CD4-positive, alpha-beta T cell (primary cell): ENCODE measurements around the gene TMPRSS9. TPM values are rescaled to one million over a fixed set of nuclear protein-coding genes. Genes with fewer than 3 reads are reported as not detected.

Source experiments
- ATAC-seq: fragments of 200-7000 bp; cut with Tn5 transposase; one replicate; pipeline ENCODE4 v1.10.0; 2022; ENCODE audit warnings: mild to moderate bottlenecking; ENCODE audit not compliant: poor library complexity
- CTCF ChIA-PET: fragments of 350-600 bp; sonication (Branson Sonifier 250); formaldehyde crosslinking; loops from one replicate; lab custom pipeline; 2021; ENCODE audit warnings: antibody characterized with exemption, inconsistent platforms; lab: Charles Lee
- POLR2A ChIA-PET: fragments of 350-600 bp; sonication (Branson Sonifier 250); formaldehyde crosslinking; loops from one replicate; lab custom pipeline; 2021; ENCODE audit warnings: antibody characterized with exemption, inconsistent platforms; lab: Charles Lee
- DNase-seq, 14 experiments: peaks; one replicate each; pipeline ENCODE4 v3.0.0-alpha.2; 2013 to 2020; ENCODE audit warnings: mixed read lengths in 2 of 14
- H3K27ac ChIP-seq, 2 donors: one replicate each; pipeline versions ENCODE4 v1.5.1 to v1.7.0; 2013; ENCODE audit warnings: low read length in 2 of 2, low read depth in 1 of 2, mild to moderate bottlenecking in 1 of 2
- H3K27me3 ChIP-seq, 2 experiments: 1 replicate in 1 of 2; 2 replicates in 1 of 2; pipeline versions ENCODE4 v1.6.1 to v1.7.0; 2013; ENCODE audit warnings: low read length in 2 of 2, control low read depth in 1 of 2, mild to moderate bottlenecking in 1 of 2, moderate library complexity in 1 of 2; ENCODE audit not compliant: insufficient read depth in 2 of 2, control insufficient read depth in 1 of 2
- H3K36me3 ChIP-seq: one replicate; pipeline ENCODE4 v1.6.1; 2013; ENCODE audit warnings: low read length, control low read depth; ENCODE audit not compliant: insufficient read depth
- H3K4me1 ChIP-seq: one replicate; pipeline ENCODE4 v1.6.1; 2013; ENCODE audit warnings: low read length, control low read depth; ENCODE audit not compliant: insufficient read depth
- H3K4me3 ChIP-seq: one replicate; pipeline ENCODE4 v1.5.1; 2013; ENCODE audit warnings: mild to moderate bottlenecking, low read length, moderate library complexity
- H3K9me3 ChIP-seq, 2 experiments: 1 replicate in 1 of 2; 2 replicates in 1 of 2; pipeline versions ENCODE4 v1.6.1 to v1.7.0; 2013; ENCODE audit warnings: low read length in 2 of 2, mild to moderate bottlenecking in 2 of 2, control low read depth in 1 of 2, moderate library complexity in 1 of 2; ENCODE audit not compliant: control insufficient read depth in 1 of 2, insufficient read depth in 1 of 2
- H3K27ac Mint-ChIP-seq: one replicate; pipeline ENCODE4 v1.8.0; 2020; ENCODE audit warnings: mixed read lengths
- H3K27me3 Mint-ChIP-seq: one replicate; pipeline ENCODE4 v1.8.0; 2021; ENCODE audit warnings: mixed read lengths
- H3K36me3 Mint-ChIP-seq: one replicate; pipeline ENCODE4 v1.8.0; 2021; ENCODE audit warnings: low read depth, mixed read lengths
- H3K4me1 Mint-ChIP-seq: one replicate; pipeline ENCODE4 v1.8.0; 2021; ENCODE audit warnings: low read depth, mixed read lengths
- H3K4me3 Mint-ChIP-seq: one replicate; pipeline ENCODE4 v1.8.0; 2020; ENCODE audit warnings: mild to moderate bottlenecking, mixed read lengths
- H3K9me3 Mint-ChIP-seq: one replicate; pipeline ENCODE4 v1.8.0; 2020; ENCODE audit warnings: mixed read lengths
- intact Hi-C, 2 experiments: fragments of 100-400 bp; cut with DNase I in 1 of 2; cut with micrococcal nuclease in 1 of 2; formaldehyde crosslinking; loops; one replicate each; pipeline versions ENCODE4 v1.15.1 to v1.9.0; 2023 to 2025; cut with DNase I, micrococcal nuclease
- total RNA-seq, 174 experiments: library from RNA in 2 of 174; stranded (reverse) in 2 of 174; gene quantifications; one replicate each; pipeline ENCODE4 v1.2.3 and lab custom pipeline; 2021 to 2026
- TF ChIP-seq, protein P1 (sequence below): fragments of 200-600 bp; IDR thresholded peaks from one replicate; pipeline ENCODE4 v1.8.0; 2022; ENCODE audit warnings: antibody characterized with exemption, mild to moderate bottlenecking

TMPRSS9 gene
- total RNA-seq, 2 experiments from 2014 or later = not detected

DNA sequence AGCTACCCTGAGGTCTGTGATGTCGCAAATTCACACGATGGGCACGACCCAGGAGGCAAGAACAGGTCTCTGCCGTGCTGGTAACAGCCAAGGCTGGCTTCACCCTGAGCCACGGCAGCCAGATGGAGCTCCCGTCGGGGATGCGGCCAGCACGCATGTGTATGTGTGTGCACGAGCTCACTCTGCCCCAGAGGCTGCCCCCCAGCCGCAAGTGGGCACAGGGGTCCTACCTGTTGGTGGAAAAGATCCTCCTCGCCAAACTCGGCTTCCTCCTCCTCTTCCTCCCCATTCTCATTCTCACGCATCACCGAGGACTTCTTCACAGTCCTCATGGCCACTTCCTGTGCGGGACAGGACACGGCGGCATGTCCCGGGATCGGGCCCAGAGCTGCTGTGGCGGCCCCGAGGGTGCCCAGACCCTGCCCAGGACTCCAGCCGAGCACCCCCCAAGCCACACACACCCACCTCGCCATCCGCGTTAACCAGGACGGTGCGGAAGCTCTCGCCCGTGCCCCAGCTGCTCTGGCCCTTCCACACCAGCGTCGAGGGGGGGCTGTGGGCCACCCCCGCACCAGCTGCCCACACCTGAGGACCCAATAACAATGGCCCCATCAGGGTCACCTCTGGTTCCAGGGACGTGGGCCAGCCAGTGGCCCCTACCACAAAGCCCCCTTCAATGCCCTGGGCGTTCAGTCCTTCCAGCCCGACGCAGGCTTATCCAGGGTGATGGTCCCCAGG lies 71.4 kb downstream of the TMPRSS9 start:
- no peaks in the 10 kb centered on the region for H3K27me3 Mint-ChIP-seq
- ATAC-seq = no peak
- peak in 1 of 14 experiments; percentile 32 for DNase-seq
- H3K36me3 Mint-ChIP-seq = peaks cover 19% of the 10 kb centered on the region
- H3K9me3 Mint-ChIP-seq = no peaks in the 10 kb centered on the region
- ChIA-PET POLR2A (no interaction called here), CTCF (no interaction called here)
- Histone ChIP-seq H3K27ac (no peak overlapping the region), H3K4me1 (peaks cover 16% of the 10 kb centered on the region), H3K9me3 (no peaks in the 10 kb centered on the region), H3K27me3 (no peaks in the 10 kb centered on the region), H3K36me3 (peaks cover 20% of the 10 kb centered on the region), H3K4me3 (no peak overlapping the region)
- H3K27ac Mint-ChIP-seq = no peak overlapping the region
- TF ChIP-seq, protein P1, sequence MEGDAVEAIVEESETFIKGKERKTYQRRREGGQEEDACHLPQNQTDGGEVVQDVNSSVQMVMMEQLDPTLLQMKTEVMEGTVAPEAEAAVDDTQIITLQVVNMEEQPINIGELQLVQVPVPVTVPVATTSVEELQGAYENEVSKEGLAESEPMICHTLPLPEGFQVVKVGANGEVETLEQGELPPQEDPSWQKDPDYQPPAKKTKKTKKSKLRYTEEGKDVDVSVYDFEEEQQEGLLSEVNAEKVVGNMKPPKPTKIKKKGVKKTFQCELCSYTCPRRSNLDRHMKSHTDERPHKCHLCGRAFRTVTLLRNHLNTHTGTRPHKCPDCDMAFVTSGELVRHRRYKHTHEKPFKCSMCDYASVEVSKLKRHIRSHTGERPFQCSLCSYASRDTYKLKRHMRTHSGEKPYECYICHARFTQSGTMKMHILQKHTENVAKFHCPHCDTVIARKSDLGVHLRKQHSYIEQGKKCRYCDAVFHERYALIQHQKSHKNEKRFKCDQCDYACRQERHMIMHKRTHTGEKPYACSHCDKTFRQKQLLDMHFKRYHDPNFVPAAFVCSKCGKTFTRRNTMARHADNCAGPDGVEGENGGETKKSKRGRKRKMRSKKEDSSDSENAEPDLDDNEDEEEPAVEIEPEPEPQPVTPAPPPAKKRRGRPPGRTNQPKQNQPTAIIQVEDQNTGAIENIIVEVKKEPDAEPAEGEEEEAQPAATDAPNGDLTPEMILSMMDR = no peak
- H3K4me1 Mint-ChIP-seq = peaks cover 12% of the 10 kb centered on the region
- intact Hi-C loops = no loop called here
- H3K4me3 Mint-ChIP-seq = no peak overlapping the region

DNA sequence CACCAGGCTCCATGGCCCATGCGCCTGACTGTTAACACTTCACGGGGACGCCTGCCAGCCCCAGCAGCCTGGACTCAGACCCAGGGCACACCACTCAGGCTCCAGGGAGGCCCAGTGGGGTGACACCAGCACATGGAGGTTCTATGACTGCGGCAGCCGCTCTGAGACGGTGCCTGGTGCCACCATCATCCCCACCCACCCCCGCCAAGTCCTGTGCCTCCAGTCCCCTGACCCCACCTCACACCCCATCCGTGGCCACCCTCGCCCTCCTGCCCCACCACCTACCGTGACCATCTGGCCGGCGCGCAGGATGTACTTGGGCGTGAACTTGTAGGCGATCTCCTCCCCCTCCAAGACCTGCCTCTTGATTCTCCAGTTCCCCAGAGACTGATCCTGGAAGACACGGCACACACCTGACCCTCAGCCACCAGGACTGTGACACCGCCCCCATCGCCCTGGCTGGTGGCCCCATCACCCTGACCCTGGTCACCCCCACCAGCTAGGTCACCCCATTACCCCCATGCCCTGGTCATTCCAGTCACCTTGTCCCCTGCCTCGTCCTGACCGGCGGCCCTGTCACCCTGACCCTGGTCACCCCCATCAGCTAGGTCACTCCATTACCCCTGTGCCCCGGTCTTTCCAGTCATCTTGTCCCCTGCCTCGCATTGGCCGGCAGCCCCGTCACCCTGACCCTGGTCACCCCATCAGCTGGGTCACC lies 72.2 kb downstream of the TMPRSS9 start:
- peaks cover 17% of the 10 kb centered on the region for H3K36me3 Mint-ChIP-seq
- H3K9me3 Mint-ChIP-seq = no peaks in the 10 kb centered on the region
- intact Hi-C loops = no loop called here
- peaks cover 23% of the 10 kb centered on the region for H3K36me3 ChIP-seq
- ATAC-seq (no peak), DNase-seq (peak in 1 of 14 experiments; percentile 24)
- no peak overlapping the region for H3K4me3 Mint-ChIP-seq
- peaks cover 8% of the 10 kb centered on the region for H3K4me1 Mint-ChIP-seq
- H3K27me3 Mint-ChIP-seq = no peaks in the 10 kb centered on the region
- POLR2A ChIA-PET = no interaction called here
- H3K4me1 ChIP-seq = peaks cover 8% of the 10 kb centered on the region
- no peak overlapping the region for H3K27ac ChIP-seq
- CTCF ChIA-PET = no interaction called here
- H3K27ac Mint-ChIP-seq = no peak overlapping the region
- no peaks in the 10 kb centered on the region for H3K9me3 ChIP-seq
- no peak overlapping the region for H3K4me3 ChIP-seq
- TF ChIP-seq, protein P1 = no peak
- H3K27me3 ChIP-seq = no peaks in the 10 kb centered on the region

DNA sequence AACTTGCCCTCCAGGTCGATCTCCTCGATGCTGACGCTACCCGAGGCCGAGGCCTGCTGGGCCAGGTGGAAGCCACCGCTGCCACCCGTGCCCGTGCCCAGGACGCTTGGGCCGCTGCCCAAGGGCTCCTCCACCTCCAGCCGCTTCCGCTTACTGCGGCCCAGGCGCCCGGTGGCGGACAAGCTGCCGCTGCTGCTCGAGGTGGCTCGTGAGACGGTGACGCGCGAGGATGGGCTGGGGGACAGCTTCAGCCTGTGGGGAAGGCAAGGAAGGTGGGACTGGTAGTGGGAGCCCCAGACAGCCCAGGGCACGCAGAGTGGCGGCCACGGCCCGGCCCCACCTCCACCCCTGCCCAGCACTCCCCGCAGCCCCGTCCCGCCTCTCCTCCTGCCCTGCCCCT lies 73.8 kb downstream of the TMPRSS9 start:
- Histone ChIP-seq H3K27me3 (no peaks in the 10 kb centered on the region), H3K9me3 (no peaks in the 10 kb centered on the region), H3K27ac (no peak overlapping the region), H3K36me3 (peaks cover 35% of the 10 kb centered on the region), H3K4me3 (no peak overlapping the region), H3K4me1 (no peaks in the 10 kb centered on the region)
- H3K27me3 Mint-ChIP-seq = no peaks in the 10 kb centered on the region
- H3K4me1 Mint-ChIP-seq = no peaks in the 10 kb centered on the region
- H3K36me3 Mint-ChIP-seq = peaks cover 13% of the 10 kb centered on the region
- H3K9me3 Mint-ChIP-seq = no peaks in the 10 kb centered on the region
- intact Hi-C loops = no loop called here
- no peak overlapping the region for H3K4me3 Mint-ChIP-seq
- DNase-seq = no peak
- TF ChIP-seq, protein P1 = no peak
- no peak for ATAC-seq
- CTCF ChIA-PET = interaction anchor here (0.6 kb wide), 1 partner anchor 38 kb away, joined by 3 read pairs; no protein-coding TSS in a partner anchor
- POLR2A ChIA-PET = no interaction called here
- no peak overlapping the region for H3K27ac Mint-ChIP-seq
